Chondrocyte (in vitro differentiated cells): ENCODE measurements around the gene SMC6. TPM values are rescaled to one million over a fixed set of nuclear protein-coding genes. Genes with fewer than 3 reads are reported as not detected.
A peak's percentile ranks its signal among the peaks of the same experiment; 100 is the strongest.

ENCODE experiments used
- DNase-seq: peaks from one replicate; pipeline ENCODE4 v3.0.0; 2021; ENCODE audit warnings: mixed read lengths, low spot score
- H3K27ac Mint-ChIP-seq: one replicate; pipeline ENCODE4 v1.8.0; 2021; ENCODE audit warnings: mild to moderate bottlenecking, moderate library complexity, mixed read lengths; ENCODE audit not compliant: unreplicated experiment
- H3K27me3 Mint-ChIP-seq: 2 replicates; pipeline ENCODE4 v1.8.0; 2021; ENCODE audit warnings: low read depth, mixed read lengths
- H3K36me3 Mint-ChIP-seq: 2 replicates; pipeline ENCODE4 v1.8.0; 2021; ENCODE audit warnings: low read depth, mixed read lengths
- H3K4me1 Mint-ChIP-seq: 2 replicates; pipeline ENCODE4 v1.8.0; 2021; ENCODE audit warnings: low read depth, mild to moderate bottlenecking, mixed read lengths
- H3K4me3 Mint-ChIP-seq: one replicate; pipeline ENCODE4 v1.8.0; 2021; ENCODE audit warnings: mild to moderate bottlenecking, moderate library complexity, mixed read lengths; ENCODE audit not compliant: unreplicated experiment
- H3K9me3 Mint-ChIP-seq: 2 replicates; pipeline ENCODE4 v1.8.0; 2021; ENCODE audit warnings: low read depth, mixed read lengths
- total RNA-seq: library from RNA; stranded (reverse); gene quantifications from 3 replicates; pipeline ENCODE4 v1.2.1, GENCODE V29; 2021
- TF ChIP-seq, protein P1 (sequence below): fragments of 200-600 bp; sonication (generic); IDR thresholded peaks from 2 replicates; pipeline ENCODE4 v1.5.0; 2021; ENCODE audit warnings: antibody characterized with exemption, mild to moderate bottlenecking, moderate library complexity

SMC6 gene
- total RNA-seq, 1 donor from 2014 or later = 21.0 TPM

DNA sequence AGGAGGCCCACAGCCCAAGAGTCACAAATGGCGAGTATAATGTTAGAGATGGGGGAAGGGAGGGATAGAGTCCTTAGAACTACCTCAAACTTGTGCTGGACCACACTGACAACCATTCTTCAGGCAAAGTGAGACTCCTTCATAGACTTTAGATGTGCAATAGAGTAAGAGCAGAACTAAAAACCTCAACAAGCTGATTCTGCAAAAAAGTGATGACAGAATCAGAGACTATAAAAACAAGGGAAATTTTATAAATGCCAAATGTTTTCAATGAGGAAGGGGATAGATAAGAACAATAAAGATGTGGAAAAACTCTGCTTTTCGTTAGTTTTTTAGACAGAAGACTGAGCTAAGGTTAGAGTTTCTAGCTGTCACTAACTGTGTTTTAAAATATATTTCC lies 17.7 kb downstream of the SMC6 start:
- peaks cover 27% of the 10 kb centered on the region for H3K4me1 Mint-ChIP-seq
- H3K27ac Mint-ChIP-seq = no peak overlapping the region
- H3K36me3 Mint-ChIP-seq = peaks cover 28% of the 10 kb centered on the region
- H3K4me3 Mint-ChIP-seq = no peak overlapping the region
- TF ChIP-seq, protein P1, sequence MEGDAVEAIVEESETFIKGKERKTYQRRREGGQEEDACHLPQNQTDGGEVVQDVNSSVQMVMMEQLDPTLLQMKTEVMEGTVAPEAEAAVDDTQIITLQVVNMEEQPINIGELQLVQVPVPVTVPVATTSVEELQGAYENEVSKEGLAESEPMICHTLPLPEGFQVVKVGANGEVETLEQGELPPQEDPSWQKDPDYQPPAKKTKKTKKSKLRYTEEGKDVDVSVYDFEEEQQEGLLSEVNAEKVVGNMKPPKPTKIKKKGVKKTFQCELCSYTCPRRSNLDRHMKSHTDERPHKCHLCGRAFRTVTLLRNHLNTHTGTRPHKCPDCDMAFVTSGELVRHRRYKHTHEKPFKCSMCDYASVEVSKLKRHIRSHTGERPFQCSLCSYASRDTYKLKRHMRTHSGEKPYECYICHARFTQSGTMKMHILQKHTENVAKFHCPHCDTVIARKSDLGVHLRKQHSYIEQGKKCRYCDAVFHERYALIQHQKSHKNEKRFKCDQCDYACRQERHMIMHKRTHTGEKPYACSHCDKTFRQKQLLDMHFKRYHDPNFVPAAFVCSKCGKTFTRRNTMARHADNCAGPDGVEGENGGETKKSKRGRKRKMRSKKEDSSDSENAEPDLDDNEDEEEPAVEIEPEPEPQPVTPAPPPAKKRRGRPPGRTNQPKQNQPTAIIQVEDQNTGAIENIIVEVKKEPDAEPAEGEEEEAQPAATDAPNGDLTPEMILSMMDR = no peak
- H3K27me3 Mint-ChIP-seq = no peaks in the 10 kb centered on the region
- no peaks in the 10 kb centered on the region for H3K9me3 Mint-ChIP-seq
- no peak for DNase-seq

DNA sequence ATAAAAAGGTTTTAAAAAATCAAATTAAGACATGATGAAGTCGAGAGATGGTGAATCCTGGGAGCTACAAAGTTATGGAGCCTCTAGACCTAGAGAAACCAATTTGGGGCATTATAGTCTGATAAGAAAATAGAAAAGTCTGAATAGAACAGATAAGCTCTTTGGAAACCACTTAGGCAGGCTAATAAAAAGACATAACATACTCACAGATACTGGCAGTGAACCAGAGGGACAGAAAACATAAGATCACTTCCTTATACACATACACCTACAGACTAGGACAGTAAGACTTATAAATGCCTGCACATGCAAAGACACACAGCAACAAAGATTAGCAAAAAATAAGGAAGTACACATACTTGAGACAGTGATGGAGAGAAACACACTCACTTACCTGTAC lies 20.0 kb downstream of the SMC6 start:
- Mint-ChIP-seq H3K9me3 (no peaks in the 10 kb centered on the region), H3K4me1 (peaks cover 27% of the 10 kb centered on the region), H3K4me3 (no peak overlapping the region), H3K27me3 (no peaks in the 10 kb centered on the region), H3K27ac (no peak overlapping the region), H3K36me3 (peaks cover 24% of the 10 kb centered on the region)
- TF ChIP-seq, protein P1 = no peak
- DNase-seq = no peak

DNA sequence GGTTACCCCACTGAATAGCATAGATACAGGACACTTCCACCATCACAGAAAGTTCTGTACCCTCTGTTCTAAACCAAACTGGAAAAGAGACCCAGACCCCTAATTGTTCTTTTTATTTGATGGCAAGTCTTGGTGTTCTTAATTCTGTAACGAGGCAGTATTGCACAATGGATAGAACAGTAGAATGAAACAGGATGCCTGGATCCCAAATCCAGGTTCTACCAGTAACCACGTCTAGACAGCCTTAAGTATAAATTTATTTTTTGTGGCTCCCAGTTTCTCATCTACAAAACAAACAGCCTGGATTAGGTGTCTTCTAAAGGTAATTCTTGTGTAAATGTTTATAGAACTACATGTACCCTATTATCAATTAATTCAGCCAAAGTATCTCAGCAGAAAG lies 23.7 kb downstream of the SMC6 start:
- Mint-ChIP-seq H3K27me3 (no peaks in the 10 kb centered on the region), H3K4me3 (no peak overlapping the region), H3K9me3 (no peaks in the 10 kb centered on the region), H3K4me1 (peaks cover 8% of the 10 kb centered on the region), H3K27ac (no peak overlapping the region), H3K36me3 (peaks cover 11% of the 10 kb centered on the region)
- no peak for DNase-seq
- TF ChIP-seq, protein P1 = no peak

DNA sequence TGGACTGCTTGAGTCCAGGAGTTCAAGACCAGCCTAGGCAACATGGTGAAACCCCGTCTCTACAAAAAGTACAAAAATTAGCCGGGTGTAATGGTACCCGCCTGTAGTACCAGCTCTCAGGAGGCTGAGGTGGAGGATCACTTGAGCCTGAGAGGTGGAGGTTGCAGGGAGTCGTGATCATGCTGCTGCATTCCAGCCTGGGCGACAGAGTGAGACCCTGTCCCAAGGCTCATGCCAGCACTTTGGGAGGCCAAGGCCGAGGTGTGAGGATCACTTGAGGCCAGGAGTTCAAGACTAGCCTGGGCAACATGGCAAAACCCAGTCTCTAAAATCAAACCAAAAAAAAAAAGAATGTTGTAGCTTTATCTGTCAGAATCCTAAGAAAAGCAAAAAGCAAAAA lies 25.4 kb downstream of the SMC6 start:
- DNase-seq = no peak
- H3K9me3 Mint-ChIP-seq = no peaks in the 10 kb centered on the region
- H3K4me3 Mint-ChIP-seq = no peak overlapping the region
- H3K27ac Mint-ChIP-seq = no peak overlapping the region
- H3K27me3 Mint-ChIP-seq = no peaks in the 10 kb centered on the region
- TF ChIP-seq, protein P1 = no peak
- H3K36me3 Mint-ChIP-seq = peaks cover 9% of the 10 kb centered on the region
- peaks cover 3% of the 10 kb centered on the region for H3K4me1 Mint-ChIP-seq

DNA sequence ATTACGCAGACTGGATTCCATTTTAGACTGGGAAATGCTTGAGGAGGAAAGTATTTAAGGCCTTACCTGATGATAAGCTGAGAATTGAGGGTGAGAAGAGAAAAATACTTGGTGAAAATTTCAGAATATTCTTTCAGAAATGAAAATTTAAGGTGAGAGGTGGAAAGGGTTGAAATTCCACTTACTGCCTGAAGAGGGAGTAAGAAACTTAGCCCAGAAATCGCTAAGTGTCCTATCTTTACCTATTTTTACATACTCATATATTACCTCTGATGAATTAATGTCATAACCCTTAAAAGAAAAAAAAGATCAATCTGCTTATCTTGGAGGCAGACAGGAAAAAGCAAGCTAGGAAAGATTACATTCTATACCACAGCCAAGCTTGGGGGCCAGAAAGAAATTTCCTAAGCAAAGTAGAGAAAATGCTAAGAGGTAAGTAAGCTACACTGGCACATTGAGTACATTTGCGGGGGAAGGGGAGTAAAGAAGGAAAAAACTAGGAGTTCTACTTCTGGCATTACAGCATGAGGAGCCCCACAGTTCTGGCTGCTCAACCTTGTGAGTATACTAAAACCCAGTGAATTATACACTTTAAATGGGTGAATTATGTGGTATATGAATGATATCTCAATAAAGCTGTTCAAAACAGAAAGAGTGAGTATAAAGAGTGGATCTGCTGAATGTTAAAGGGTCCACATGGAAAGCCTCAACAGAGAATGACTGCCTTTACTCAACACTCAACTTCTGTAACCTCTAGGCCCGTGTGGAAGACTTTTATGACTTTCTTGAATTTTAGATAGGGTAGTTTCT lies 33.8 kb downstream of the SMC6 start:
- TF ChIP-seq, protein P1 = peak; percentile 92
- no peak overlapping the region for H3K27ac Mint-ChIP-seq
- H3K4me1 Mint-ChIP-seq = no peaks in the 10 kb centered on the region
- H3K36me3 Mint-ChIP-seq = peaks cover 12% of the 10 kb centered on the region
- H3K9me3 Mint-ChIP-seq = no peaks in the 10 kb centered on the region
- no peak overlapping the region for H3K4me3 Mint-ChIP-seq
- no peaks in the 10 kb centered on the region for H3K27me3 Mint-ChIP-seq
- no peak for DNase-seq
